HG03558 (cell line): ENCODE data around the gene THAP3.
"Not testable (repeated sequence)": the region's sequence is repeated elsewhere in the genome, so short reads cannot be mapped to it uniquely, and the experiment has no call there.

ENCODE experiments used
- ATAC-seq: cut with Tn5 transposase; IDR thresholded peaks from one replicate; pipeline ENCODE4 v1.9.1; 2021; ENCODE audit warnings: moderate number of reproducible peaks; ENCODE audit not compliant: unreplicated experiment; ENCODE audit errors: extremely low read depth

Gene THAP3

DNA sequence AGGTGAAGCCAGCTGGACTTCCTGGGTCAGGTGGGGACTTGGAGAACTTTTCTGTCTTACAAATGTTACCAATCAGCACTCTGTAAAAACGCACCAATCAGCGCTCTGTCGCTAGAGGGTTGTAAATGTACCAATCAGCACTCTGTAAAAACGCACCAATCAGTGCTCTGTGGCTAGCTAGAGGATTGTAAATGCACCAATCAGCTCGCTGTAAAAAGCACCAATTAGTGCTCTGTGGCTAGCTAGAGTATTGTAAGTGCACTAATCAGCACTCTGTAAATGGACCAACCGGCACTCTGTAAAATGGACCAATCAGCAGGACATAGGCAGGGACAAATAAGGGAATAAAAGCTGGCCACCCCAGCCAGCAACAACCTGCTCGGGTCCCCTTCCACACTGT lies 37.8 kb downstream of the THAP3 start:
- ATAC-seq: not testable (repeated sequence)

DNA sequence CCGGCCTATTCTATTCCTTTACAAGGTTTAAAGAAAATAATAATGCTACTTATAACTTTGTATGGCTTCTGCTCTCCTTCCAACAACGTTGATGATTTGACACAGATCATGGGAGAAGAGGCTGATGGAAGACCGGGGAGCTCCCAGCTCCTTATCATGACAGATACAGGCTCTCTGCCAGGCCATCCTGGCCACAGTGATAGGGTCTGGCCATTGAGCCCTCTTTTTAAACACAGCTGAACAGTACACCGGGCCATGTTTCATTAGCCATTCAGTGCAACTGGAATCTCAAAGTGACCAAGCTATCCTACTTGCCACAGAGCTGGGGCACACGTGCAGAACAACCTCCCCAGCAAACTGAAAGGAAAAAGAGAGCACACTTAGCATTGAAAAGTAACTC lies 42.0 kb downstream of the THAP3 start:
- ATAC-seq: no peak

DNA sequence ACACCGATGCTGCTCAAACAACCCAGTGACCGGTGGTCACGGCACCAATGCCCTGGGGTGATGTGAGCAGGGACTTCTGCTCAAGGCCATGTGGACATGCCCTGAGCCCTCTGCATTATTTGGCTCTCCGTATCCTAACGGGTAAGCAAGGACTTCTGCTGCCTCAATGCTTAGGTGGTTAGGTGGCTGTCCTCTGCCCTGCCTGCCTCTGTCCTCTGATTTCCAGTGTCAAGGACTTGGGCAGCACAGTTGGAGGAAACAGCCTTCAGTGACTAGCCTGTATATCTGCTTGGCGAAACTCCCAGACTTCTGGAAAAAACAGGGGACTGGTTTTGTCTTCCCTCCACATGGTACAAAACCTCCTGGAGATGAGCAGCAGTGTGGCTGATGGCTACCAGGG lies 42.5 kb downstream of the THAP3 start:
- no peak for ATAC-seq

DNA sequence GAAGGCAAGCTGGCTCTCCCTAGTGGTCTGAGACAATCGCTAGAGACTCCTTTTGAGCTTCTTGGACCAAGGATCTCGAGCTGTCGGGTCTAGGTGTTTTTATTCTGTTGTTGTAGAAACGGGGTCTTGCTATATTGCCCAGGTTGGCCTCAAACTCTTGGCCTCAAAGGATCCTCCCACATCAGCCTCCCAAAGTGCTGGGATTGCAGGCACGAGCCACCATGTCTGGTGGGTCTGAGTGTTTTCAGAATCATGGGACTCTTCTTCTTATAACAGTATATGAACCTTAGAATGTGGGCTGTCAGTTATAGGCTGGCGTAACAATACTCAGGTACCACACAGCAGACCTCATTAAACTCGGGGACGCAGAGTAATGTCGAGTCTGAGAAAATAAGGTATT lies 43.8 kb downstream of the THAP3 start:
- ATAC-seq: no peak

DNA sequence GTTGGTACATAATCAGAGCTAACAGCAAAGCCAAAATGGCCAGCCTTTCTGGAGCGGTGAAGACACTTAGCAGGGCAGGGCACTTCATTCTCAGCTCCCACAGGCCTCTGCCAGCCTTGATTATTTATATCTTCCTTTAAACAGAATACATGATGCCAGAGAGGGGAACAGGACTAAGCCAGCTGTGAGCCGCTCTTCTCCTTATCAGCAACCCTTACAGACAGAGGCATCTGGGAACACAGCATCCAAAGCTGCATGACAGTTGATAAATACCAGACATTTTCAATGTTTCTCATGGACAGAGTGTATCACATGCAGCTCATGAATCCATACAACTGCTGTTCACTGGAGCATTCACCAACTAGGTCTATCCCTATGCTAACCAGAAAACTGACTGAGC lies 47.9 kb downstream of the THAP3 start:
- no peak for ATAC-seq

DNA sequence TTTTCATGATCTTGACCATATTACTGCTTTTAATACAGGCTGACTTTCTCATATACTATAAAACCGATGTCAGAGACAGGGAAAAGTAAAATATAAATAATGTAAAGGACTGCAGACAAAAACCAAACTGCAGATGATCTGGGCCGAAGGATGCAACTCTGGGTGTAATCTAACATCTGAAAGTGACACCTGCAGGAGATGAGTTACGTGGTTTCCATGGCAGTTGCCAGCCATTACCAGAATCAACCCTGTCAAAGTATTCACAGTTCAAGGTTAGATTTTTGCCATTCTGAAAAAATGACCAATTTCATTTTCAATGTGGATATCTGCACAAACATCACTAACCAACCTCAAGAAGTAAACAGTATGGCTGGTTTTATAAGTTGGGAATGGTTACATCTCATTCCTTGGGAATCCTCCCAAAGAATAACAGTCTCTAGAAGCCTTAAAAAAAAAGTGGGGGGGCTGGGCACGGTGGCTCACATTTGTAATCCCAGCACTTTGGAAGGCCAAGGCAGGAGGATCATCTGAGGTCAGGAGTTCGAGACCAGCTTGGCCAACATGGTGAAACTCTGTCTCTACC lies 49.2 kb downstream of the THAP3 start:
- no peak for ATAC-seq

DNA sequence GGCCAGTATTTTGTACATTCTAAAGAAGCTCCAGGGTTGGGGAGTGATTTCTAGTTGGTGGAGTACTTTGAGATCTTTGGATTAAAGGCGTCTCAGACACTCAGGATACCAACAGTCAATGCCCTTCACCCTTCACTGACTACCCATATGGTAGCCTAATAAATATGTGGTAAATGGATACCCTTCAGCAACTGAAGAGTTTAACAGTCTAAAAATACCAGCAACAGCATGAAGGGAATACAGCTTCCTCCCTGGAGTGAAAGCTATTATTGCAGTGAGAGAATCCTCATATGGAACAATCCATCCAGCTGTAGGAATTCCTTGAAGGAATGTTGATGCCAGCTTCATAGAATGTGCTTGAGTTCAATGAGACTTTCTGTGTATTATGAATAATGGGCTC lies 50.1 kb downstream of the THAP3 start:
- ATAC-seq: no peak

DNA sequence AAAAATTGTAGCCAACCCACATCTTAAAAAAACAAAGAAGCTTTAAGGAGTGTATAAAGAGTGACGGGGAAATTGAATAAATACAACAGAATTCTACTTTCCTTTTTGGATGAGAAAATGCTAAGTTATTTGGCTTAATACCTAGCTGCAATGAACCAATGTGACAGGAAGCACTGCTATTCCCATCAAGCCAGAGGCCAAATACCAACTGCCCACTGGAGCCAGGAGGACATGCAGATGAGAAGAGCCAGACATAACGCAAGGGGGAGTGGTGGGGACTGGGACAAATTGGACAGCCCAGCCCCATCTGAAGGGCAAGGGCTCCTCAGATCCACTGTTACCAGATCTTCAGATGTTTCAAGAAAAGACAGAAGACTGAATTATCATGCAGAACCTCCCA lies 51.3 kb downstream of the THAP3 start:
- no peak for ATAC-seq
